Measurements from ENCODE around the gene CCL26.
A peak's percentile ranks its signal among the peaks of the same experiment; 100 is the strongest.
"Not testable (repeated sequence)": the region's sequence is repeated elsewhere in the genome, so short reads cannot be mapped to it uniquely, and the experiment has no call there.

The CCL26 gene

GRCh38 chr7:75771224-75771623 lies 787 bp downstream of the CCL26 start:
- DNase-seq (ENCODE audit: low read depth) = peak; percentile 61
- no peak overlapping the region for H3K4me3 ChIP-seq (ENCODE audit: control insufficient read depth, low read depth, low read length)
- TF ChIP-seq CTCF (conservative IDR thresholded peaks at IDR 0.05; ENCODE audit: control insufficient read depth, insufficient read depth, low read depth, low read length) = no peak

- DNase-seq (ENCODE audit: low read depth) = peak; percentile 78
- no peak overlapping the region for H3K4me3 ChIP-seq (ENCODE audit: control insufficient read depth, low read depth, low read length)
- peak; percentile 84 for TF ChIP-seq CTCF (conservative IDR thresholded peaks at IDR 0.05; ENCODE audit: control insufficient read depth, insufficient read depth, low read depth, low read length)
Observed at GRCh38 chr7:75762350-75762917, 9.6 kb downstream of the CCL26 start.

GRCh38 chr7:75761801-75762200 lies 10.2 kb downstream of the CCL26 start:
- H3K4me3 ChIP-seq (ENCODE audit: control insufficient read depth, low read depth, low read length); DNase-seq (ENCODE audit: low read depth): not testable (repeated sequence)

- no peak for TF ChIP-seq CTCF (conservative IDR thresholded peaks at IDR 0.05; ENCODE audit: control insufficient read depth, insufficient read depth, low read depth, low read length)
- no peak overlapping the region for H3K4me3 ChIP-seq (ENCODE audit: control insufficient read depth, low read depth, low read length)
- DNase-seq (ENCODE audit: low read depth) = no peak
Observed at GRCh38 chr7:75758491-75758890, 13.5 kb downstream of the CCL26 start.

GRCh38 chr7:75757860-75758259 lies 14.2 kb downstream of the CCL26 start:
- TF ChIP-seq CTCF (conservative IDR thresholded peaks at IDR 0.05; ENCODE audit: control insufficient read depth, insufficient read depth, low read depth, low read length) = no peak
- no peak for DNase-seq (ENCODE audit: low read depth)
- H3K4me3 ChIP-seq (ENCODE audit: control insufficient read depth, low read depth, low read length) = no peak overlapping the region

- peak; percentile 52 for DNase-seq (ENCODE audit: low read depth)
- peak; percentile 56 for TF ChIP-seq CTCF (conservative IDR thresholded peaks at IDR 0.05; ENCODE audit: control insufficient read depth, insufficient read depth, low read depth, low read length)
- no peak overlapping the region for H3K4me3 ChIP-seq (ENCODE audit: control insufficient read depth, low read depth, low read length)
Observed at GRCh38 chr7:75756991-75757676, 14.9 kb downstream of the CCL26 start.

GRCh38 chr7:75756206-75756990 lies 15.6 kb downstream of the CCL26 start:
- no peak for TF ChIP-seq CTCF (conservative IDR thresholded peaks at IDR 0.05; ENCODE audit: control insufficient read depth, insufficient read depth, low read depth, low read length)
- DNase-seq (ENCODE audit: low read depth) = no peak
- no peak overlapping the region for H3K4me3 ChIP-seq (ENCODE audit: control insufficient read depth, low read depth, low read length)
